Measurements from ENCODE around the gene CSNK1D.
"Not testable (repeated sequence)": the region's sequence is repeated elsewhere in the genome, so short reads cannot be mapped to it uniquely, and the experiment has no call there.

CSNK1D gene

GRCh38 chr17:82275326-82275725 is 1.8 kb upstream of the CSNK1D start:
- H3K9me3 Mint-ChIP-seq: no peaks in the 10 kb centered on the region
- H3K4me1 Mint-ChIP-seq (ENCODE audit: low read depth): peaks cover 19% of the 10 kb centered on the region
- peaks cover 12% of the 10 kb centered on the region for H3K36me3 Mint-ChIP-seq (ENCODE audit: low read depth)
- no peak overlapping the region for H3K27ac Mint-ChIP-seq
- H3K27me3 Mint-ChIP-seq (ENCODE audit: low read depth): no peaks in the 10 kb centered on the region
- no peak overlapping the region for H3K4me3 Mint-ChIP-seq

- H3K27me3 Mint-ChIP-seq (ENCODE audit: low read depth): no peaks in the 10 kb centered on the region
- peaks cover 17% of the 10 kb centered on the region for H3K36me3 Mint-ChIP-seq (ENCODE audit: low read depth)
- peaks cover 26% of the 10 kb centered on the region for H3K4me1 Mint-ChIP-seq (ENCODE audit: low read depth)
- H3K4me3 Mint-ChIP-seq: peak overlapping the region; percentile 17
- H3K9me3 Mint-ChIP-seq: no peaks in the 10 kb centered on the region
- peak overlapping the region; percentile 1 for H3K27ac Mint-ChIP-seq
Observed at GRCh38 chr17:82274134-82275020, 877 bp upstream of the CSNK1D start.

GRCh38 chr17:82272495-82273326 is 789 bp downstream of the CSNK1D start:
- H3K4me1 Mint-ChIP-seq (ENCODE audit: low read depth): peaks cover 37% of the 10 kb centered on the region
- H3K36me3 Mint-ChIP-seq (ENCODE audit: low read depth): peaks cover 20% of the 10 kb centered on the region
- no peaks in the 10 kb centered on the region for H3K9me3 Mint-ChIP-seq
- peak overlapping the region; percentile 97 for H3K4me3 Mint-ChIP-seq
- peak overlapping the region; percentile 98 for H3K27ac Mint-ChIP-seq
- no peaks in the 10 kb centered on the region for H3K27me3 Mint-ChIP-seq (ENCODE audit: low read depth)

DNA sequence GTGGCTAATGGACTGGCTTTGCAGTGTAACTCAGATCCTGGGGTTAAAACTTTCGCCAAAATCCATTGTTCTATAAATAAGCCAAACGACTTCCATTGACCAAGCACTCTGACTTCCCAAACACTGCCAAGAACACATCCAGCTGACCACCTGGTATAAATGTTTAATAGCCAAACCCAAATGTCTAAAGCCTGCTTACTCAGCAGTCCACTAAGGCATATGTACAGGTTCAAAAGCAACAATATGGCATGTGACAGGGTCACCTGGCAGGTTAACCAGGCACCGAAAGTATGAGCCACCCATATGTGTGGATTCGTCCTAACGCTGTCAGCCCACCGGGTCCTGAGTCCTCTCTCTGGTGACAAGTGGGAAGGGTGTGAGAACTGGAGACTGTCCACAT is 2.1 kb downstream of the CSNK1D start:
- Mint-ChIP-seq H3K36me3 (ENCODE audit: low read depth) (peaks cover 22% of the 10 kb centered on the region), H3K27ac (no peak overlapping the region), H3K4me1 (ENCODE audit: low read depth) (peaks cover 47% of the 10 kb centered on the region), H3K4me3 (peak overlapping the region; percentile 97), H3K9me3 (no peaks in the 10 kb centered on the region), H3K27me3 (ENCODE audit: low read depth) (no peaks in the 10 kb centered on the region)

GRCh38 chr17:82270651-82271050 is 2.8 kb downstream of the CSNK1D start:
- Mint-ChIP-seq H3K36me3 (ENCODE audit: low read depth) (peaks cover 29% of the 10 kb centered on the region), H3K27me3 (ENCODE audit: low read depth) (no peaks in the 10 kb centered on the region), H3K27ac (peak overlapping the region; percentile 15), H3K9me3 (no peaks in the 10 kb centered on the region), H3K4me3 (peak overlapping the region; percentile 43), H3K4me1 (ENCODE audit: low read depth) (peaks cover 50% of the 10 kb centered on the region)

GRCh38 chr17:82269882-82270500 is 3.5 kb downstream of the CSNK1D start:
- peaks cover 50% of the 10 kb centered on the region for H3K4me1 Mint-ChIP-seq (ENCODE audit: low read depth)
- peak overlapping the region; percentile 43 for H3K27ac Mint-ChIP-seq
- H3K4me3 Mint-ChIP-seq: peak overlapping the region; percentile 43
- no peaks in the 10 kb centered on the region for H3K9me3 Mint-ChIP-seq
- H3K36me3 Mint-ChIP-seq (ENCODE audit: low read depth): peaks cover 32% of the 10 kb centered on the region
- H3K27me3 Mint-ChIP-seq (ENCODE audit: low read depth): no peaks in the 10 kb centered on the region

DNA sequence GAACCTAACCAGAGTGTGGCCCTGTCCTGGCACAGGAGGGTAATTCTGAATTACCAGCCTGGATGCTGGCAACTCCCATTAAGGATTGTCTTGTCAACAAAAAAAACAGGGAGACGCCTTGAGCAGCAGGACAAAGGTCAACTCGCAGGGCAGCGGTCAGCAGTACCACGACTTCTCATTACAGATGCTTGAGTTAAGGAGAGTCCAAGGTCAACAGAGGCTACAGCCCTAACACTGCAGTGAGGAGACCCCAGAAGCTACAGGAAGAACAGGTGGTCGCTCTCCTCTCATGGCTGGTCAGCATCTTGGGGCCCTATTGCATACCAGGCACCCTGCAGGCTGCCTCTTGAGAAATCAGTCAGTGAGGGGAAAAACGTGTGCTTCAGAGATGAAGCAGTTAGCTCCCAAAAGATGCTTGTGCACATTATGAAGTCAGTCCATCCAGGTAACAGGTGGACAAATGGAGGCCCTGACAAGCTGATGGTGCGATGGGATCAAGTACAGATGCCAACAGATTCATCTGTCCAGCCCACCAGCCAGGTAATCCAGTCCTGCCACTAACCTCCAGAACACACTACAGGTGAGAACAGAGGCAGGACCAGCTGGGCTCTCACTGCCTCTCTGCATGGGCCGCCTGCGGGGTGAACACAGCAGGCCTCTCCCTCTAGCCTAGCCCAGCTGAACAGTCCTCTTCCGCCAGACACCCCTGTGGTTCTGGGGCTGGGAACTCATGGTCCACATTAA is 4.2 kb downstream of the CSNK1D start:
- H3K36me3 Mint-ChIP-seq (ENCODE audit: low read depth): peaks cover 38% of the 10 kb centered on the region
- no peak overlapping the region for H3K4me3 Mint-ChIP-seq
- H3K4me1 Mint-ChIP-seq (ENCODE audit: low read depth): peaks cover 47% of the 10 kb centered on the region
- no peaks in the 10 kb centered on the region for H3K9me3 Mint-ChIP-seq
- no peak overlapping the region for H3K27ac Mint-ChIP-seq
- H3K27me3 Mint-ChIP-seq (ENCODE audit: low read depth): no peaks in the 10 kb centered on the region

- Mint-ChIP-seq H3K27me3 (ENCODE audit: low read depth) (no peaks in the 10 kb centered on the region), H3K4me1 (ENCODE audit: low read depth) (peaks cover 47% of the 10 kb centered on the region), H3K4me3 (no peak overlapping the region), H3K27ac (no peak overlapping the region), H3K36me3 (ENCODE audit: low read depth) (peaks cover 47% of the 10 kb centered on the region), H3K9me3 (no peaks in the 10 kb centered on the region)
Observed at GRCh38 chr17:82267575-82268379, 5.7 kb downstream of the CSNK1D start.

GRCh38 chr17:82266142-82266541 is 7.4 kb downstream of the CSNK1D start:
- H3K27ac Mint-ChIP-seq: no peak overlapping the region
- H3K9me3 Mint-ChIP-seq: no peaks in the 10 kb centered on the region
- no peaks in the 10 kb centered on the region for H3K27me3 Mint-ChIP-seq (ENCODE audit: low read depth)
- peaks cover 58% of the 10 kb centered on the region for H3K36me3 Mint-ChIP-seq (ENCODE audit: low read depth)
- no peak overlapping the region for H3K4me3 Mint-ChIP-seq
- peaks cover 43% of the 10 kb centered on the region for H3K4me1 Mint-ChIP-seq (ENCODE audit: low read depth)

DNA sequence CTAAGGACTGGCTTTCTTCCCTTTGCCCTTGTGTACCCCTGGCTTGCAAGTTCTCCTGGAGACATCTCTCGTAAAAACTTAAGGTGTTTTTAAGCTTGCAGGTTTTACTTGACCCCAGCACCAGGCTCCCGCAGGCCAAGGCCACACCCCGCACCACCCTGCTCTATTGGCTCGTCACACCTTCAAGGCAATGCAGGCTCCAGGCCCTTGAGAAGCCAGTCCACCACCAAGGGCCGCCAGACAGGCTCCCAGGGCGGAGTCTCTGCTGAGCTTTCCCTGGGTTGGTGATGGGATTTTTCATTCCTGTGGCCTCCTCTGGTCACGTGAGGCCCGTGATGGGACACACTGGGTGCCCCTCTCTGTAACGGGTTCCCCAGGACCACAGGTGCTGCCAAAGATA is 9.9 kb downstream of the CSNK1D start:
- Mint-ChIP-seq H3K9me3 (no peaks in the 10 kb centered on the region), H3K36me3 (ENCODE audit: low read depth) (peaks cover 66% of the 10 kb centered on the region), H3K27me3 (ENCODE audit: low read depth) (no peaks in the 10 kb centered on the region), H3K27ac (no peak overlapping the region), H3K4me1 (ENCODE audit: low read depth) (peaks cover 31% of the 10 kb centered on the region), H3K4me3 (no peak overlapping the region)

GRCh38 chr17:82262344-82262743 is 11.2 kb downstream of the CSNK1D start:
- peaks cover 25% of the 10 kb centered on the region for H3K4me1 Mint-ChIP-seq (ENCODE audit: low read depth)
- no peak overlapping the region for H3K4me3 Mint-ChIP-seq
- no peaks in the 10 kb centered on the region for H3K9me3 Mint-ChIP-seq
- no peak overlapping the region for H3K27ac Mint-ChIP-seq
- H3K27me3 Mint-ChIP-seq (ENCODE audit: low read depth): no peaks in the 10 kb centered on the region
- H3K36me3 Mint-ChIP-seq (ENCODE audit: low read depth): peaks cover 75% of the 10 kb centered on the region

- H3K27me3 Mint-ChIP-seq (ENCODE audit: low read depth); H3K9me3 Mint-ChIP-seq; H3K4me3 Mint-ChIP-seq; H3K27ac Mint-ChIP-seq: not testable (repeated sequence)
- Mint-ChIP-seq H3K36me3 (ENCODE audit: low read depth) (peaks cover 80% of the 10 kb centered on the region), H3K4me1 (ENCODE audit: low read depth) (peaks cover 20% of the 10 kb centered on the region)
Observed at GRCh38 chr17:82259972-82260961, 13.2 kb downstream of the CSNK1D start.

All from T-helper 1 cell treated with Interleukin-12 subunit alpha and Interleukin-12 subunit beta and Interleukin-4 antibody, amounts not matched to agents 30 μg/mL and 1 μg/mL, for 36 hours (primary cell).